ENCODE results near the gene PAX7.
A peak's percentile ranks its signal among the peaks of the same experiment; 100 is the strongest.
"Not testable (repeated sequence)": the region's sequence is repeated elsewhere in the genome, so short reads cannot be mapped to it uniquely, and the experiment has no call there.

Gene PAX7

DNA sequence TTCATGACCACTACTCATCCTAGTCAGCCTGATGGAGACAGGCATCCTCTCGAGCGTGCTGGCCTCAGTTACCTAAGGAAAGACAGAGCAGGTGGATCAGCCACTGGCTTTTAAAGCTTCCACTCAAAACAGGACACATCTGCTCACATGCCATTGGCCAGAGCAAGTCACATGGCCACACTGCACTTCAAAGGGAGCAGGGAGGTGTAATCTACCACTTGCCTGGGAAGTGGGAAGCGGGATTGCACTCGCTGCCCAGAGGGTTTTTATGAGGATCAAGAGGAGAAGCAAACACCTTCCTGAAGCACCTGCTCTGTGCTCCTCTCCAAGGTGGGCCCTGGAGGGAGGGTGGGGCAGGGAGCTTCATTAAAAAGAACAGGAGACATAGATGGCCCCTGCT lies 120.8 kb downstream of the PAX7 start:
- Mint-ChIP-seq H3K27ac (no peak overlapping the region), H3K4me1 (no peaks in the 10 kb centered on the region), H3K4me3 (no peak overlapping the region), H3K27me3 (peaks cover 19% of the 10 kb centered on the region), H3K9me3 (peaks cover 15% of the 10 kb centered on the region), H3K36me3 (no peaks in the 10 kb centered on the region)

DNA sequence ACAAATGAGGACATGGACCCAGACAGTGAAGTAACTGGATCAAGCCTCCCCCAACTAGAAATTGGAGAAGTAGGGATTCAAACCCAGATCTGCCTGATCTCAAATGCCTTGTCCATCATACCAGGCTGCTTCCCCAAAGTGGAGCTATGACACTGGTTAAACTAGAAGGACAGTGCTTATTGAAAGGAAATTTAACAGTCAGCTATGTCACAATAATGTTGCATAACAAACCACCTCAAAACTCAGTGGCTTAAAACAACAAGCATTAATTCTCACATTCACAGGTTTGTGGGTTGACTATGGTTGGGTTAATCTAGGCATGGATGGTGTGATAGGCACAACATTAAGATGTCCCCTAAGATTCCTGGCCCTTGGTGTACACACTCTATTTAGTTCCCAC lies 121.8 kb downstream of the PAX7 start:
- no peak overlapping the region for H3K4me3 Mint-ChIP-seq
- peaks cover 20% of the 10 kb centered on the region for H3K27me3 Mint-ChIP-seq

DNA sequence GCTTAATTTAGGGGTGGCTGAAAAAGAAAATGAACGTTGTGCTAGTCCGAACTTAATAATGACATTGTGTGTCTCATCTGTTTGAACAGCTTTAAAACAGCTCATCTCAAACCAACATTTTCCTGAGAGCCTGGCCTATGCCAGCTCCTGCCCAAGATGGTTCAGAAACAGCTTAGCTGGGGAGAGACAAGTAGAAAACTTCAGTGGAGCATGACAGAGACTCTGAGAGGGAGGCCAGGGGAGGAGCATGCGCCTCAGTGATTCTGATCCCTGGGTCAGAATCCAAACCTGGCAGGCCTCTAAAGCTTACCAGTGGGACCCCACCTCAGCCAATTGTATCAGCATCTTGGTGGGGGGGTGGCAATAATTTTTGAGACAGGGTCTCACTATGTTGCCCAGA lies 129.5 kb downstream of the PAX7 start:
- no peak overlapping the region for H3K4me3 Mint-ChIP-seq
- no peak overlapping the region for H3K27ac Mint-ChIP-seq
- H3K4me1 Mint-ChIP-seq, result no peaks in the 10 kb centered on the region
- H3K36me3 Mint-ChIP-seq, result no peaks in the 10 kb centered on the region
- H3K27me3 Mint-ChIP-seq, result peaks cover 23% of the 10 kb centered on the region
- peaks cover 7% of the 10 kb centered on the region for H3K9me3 Mint-ChIP-seq

More for the DNA sequence above, 121.8 kb downstream of the PAX7 start:
- H3K27ac Mint-ChIP-seq, result no peak overlapping the region
- no peaks in the 10 kb centered on the region for H3K4me1 Mint-ChIP-seq
- no peaks in the 10 kb centered on the region for H3K36me3 Mint-ChIP-seq
- peaks cover 15% of the 10 kb centered on the region for H3K9me3 Mint-ChIP-seq

DNA sequence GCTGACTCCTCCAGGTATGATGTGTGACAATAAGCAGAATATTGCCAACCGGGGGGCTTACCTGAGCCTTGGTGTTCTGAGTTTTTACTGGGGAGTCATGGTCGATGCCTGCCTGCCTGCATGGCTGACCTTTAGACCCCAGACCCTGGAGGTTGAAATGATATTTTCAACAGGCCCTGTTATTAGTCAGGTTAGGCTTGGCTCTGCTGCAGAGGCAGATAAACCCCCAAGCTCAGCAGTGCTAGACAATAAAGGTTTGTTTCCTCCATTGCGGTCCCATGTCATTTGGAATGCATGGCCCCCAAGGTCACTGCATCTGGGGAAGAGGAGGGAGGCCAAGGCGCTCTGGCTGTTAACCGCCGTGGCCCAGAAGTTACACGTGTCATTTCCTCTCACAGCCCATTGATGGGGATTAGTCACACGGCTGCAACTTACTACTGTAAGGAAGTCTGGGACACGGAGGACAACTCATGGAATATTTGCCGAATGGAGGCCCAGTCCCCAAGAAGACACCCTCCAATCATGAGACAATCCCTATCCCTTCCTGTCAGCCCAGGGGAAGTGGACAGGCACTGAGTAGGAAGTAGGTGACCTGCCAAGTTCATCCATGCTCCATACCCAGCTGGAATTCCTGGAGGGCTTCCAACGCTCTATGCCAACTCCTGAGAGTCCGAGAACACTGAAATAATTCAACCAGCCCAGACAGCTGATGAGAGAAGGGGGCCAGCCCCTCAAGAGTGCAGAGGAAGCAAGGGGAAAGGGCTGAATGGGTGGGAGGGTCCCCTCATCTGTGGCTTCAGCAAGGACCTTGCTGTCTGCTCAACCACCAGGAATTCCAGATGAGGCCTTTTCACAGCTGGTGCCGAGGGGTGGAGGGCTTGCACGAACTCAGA lies 131.5 kb downstream of the PAX7 start:
- no peaks in the 10 kb centered on the region for H3K4me1 Mint-ChIP-seq
- H3K36me3 Mint-ChIP-seq, result no peaks in the 10 kb centered on the region
- H3K27me3 Mint-ChIP-seq, result peaks cover 26% of the 10 kb centered on the region
- no peak overlapping the region for H3K27ac Mint-ChIP-seq
- H3K9me3 Mint-ChIP-seq, result no peaks in the 10 kb centered on the region
- H3K4me3 Mint-ChIP-seq, result no peak overlapping the region

DNA sequence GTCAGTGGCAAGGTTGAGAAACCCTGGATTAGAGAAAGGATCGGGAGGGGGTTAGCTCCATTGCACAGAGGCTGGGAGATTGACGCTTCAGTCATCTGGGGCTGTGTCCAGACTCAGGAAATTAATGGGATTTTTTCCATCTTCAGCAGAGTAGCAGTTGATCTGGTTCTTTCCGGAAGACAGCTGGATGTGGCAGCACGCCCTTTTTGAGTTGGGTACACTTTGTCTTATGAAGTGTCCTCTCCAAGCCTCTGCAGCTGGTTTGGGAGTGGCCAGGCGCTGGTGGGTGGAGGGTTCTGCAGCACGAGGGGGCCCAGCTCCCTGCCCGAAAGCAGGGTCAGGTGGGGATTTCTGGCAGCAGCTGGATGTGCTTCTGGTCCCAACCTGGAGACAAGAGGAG lies 133.7 kb downstream of the PAX7 start:
- Mint-ChIP-seq H3K27me3 (peaks cover 23% of the 10 kb centered on the region), H3K4me3 (no peak overlapping the region), H3K4me1 (no peaks in the 10 kb centered on the region), H3K27ac (no peak overlapping the region), H3K9me3 (no peaks in the 10 kb centered on the region), H3K36me3 (no peaks in the 10 kb centered on the region)

DNA sequence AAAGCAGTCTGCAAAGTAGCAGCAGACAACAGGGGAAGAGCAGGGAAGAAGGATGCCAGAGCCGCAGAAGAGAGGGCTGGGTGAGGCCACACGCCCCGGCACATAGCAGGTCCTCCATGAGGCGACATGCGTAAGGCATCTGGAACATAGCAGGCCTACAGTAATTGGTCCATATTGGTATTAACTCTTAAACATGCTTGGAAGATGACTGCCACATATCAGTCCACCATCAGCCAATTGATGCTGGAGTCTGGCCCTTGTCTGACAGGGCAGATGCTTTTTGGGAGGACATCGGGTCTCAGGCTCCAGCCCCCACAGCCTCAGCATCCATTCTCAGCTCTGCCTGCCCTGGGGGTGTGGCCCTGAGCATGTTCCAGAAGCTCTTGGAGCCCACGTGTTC lies 135.1 kb downstream of the PAX7 start:
- no peak overlapping the region for H3K4me3 Mint-ChIP-seq
- no peak overlapping the region for H3K27ac Mint-ChIP-seq
- H3K27me3 Mint-ChIP-seq, result peaks cover 30% of the 10 kb centered on the region
- H3K4me1 Mint-ChIP-seq, result no peaks in the 10 kb centered on the region
- H3K36me3 Mint-ChIP-seq, result no peaks in the 10 kb centered on the region
- H3K9me3 Mint-ChIP-seq, result no peaks in the 10 kb centered on the region

DNA sequence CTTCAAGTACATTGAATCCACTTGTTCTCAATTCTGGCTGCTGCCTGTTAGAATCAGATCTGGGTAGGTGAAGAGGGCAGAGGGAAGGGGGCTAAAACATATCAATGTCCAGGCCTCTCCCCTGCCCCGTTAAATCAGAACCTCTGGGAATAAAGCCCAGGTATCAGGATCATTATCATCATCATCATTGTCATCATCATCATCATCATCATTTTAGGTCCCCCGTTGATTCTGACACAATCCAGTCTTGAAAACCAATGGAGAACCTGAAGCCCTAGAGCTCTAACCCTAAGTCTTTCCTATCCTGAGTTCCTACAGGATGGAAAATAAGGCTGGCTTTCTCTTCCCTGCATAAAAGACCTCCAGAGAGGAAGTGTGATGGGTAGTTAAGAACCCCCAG lies 135.7 kb downstream of the PAX7 start:
- H3K27me3 Mint-ChIP-seq, result peaks cover 27% of the 10 kb centered on the region
- no peaks in the 10 kb centered on the region for H3K9me3 Mint-ChIP-seq
- H3K4me3 Mint-ChIP-seq, result no peak overlapping the region
- H3K27ac Mint-ChIP-seq, result no peak overlapping the region
- no peaks in the 10 kb centered on the region for H3K36me3 Mint-ChIP-seq
- no peaks in the 10 kb centered on the region for H3K4me1 Mint-ChIP-seq

DNA sequence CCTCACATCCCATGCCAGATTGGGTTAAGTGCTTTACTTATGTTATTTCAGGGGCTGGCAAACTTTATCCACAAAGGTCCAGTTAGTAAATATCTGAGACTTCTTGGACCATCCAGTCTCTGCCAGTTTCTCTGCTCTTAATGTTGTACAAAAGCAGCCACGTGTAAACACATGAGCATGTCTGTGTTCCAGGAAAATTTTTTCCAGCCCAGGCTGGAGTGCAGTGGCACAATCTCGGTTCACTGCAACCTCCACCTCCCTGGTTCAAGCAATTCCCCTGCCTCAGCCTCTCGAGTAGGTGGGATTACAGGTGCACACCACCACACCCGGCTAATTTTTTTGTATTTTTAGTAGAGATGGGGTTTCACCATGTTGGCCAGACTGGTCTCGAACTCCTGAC lies 136.9 kb downstream of the PAX7 start:
- peaks cover 25% of the 10 kb centered on the region for H3K27me3 Mint-ChIP-seq
- H3K27ac Mint-ChIP-seq, H3K36me3 Mint-ChIP-seq: not testable (repeated sequence)

DNA sequence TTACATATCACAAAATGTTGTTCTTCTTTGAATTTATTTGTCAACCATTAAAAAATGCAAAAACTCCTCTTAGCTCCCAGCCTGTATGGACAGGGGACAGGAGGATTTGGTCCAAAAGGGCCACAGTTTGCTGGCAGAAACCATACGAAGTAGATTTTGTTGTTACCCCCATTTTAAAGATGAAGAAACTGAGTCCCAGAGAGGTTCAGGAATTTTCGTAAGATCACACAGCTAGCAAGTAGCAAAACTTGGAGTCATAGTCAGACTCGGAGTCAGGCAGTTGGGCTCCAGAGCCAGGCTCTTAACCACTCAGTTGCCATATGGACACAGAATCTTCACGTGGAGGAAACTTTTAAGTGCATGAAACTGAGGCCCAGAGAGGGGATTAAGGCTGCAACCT lies 137.4 kb downstream of the PAX7 start:
- H3K9me3 Mint-ChIP-seq, result no peaks in the 10 kb centered on the region

More for the DNA sequence above, 136.9 kb downstream of the PAX7 start:
- not testable (repeated sequence) for H3K4me3 Mint-ChIP-seq, H3K9me3 Mint-ChIP-seq, H3K4me1 Mint-ChIP-seq

DNA sequence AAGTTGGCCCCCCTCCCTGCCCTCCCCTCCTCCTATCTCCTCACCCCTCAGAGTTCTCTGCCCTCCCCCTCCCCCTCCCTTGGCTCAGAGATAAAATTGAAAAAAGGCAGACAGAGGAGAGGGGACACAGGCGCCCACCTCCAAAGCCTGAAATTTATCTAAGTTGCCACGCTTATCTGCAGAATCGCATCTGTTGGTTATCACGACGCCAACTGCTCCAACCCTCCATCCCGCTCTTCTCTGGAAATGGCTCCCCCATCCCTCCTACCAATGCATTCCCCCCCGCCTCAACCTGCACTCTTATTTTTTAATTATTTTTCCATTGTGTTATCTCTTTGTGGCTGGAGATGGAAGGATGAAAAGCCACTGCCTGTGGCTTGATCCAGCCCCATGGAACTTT lies 138.5 kb downstream of the PAX7 start:
- no peak overlapping the region for H3K27ac Mint-ChIP-seq
- H3K4me1 Mint-ChIP-seq, result no peaks in the 10 kb centered on the region
- no peaks in the 10 kb centered on the region for H3K36me3 Mint-ChIP-seq
- H3K4me3 Mint-ChIP-seq, result no peak overlapping the region
- H3K27me3 Mint-ChIP-seq, result peaks cover 28% of the 10 kb centered on the region
- H3K9me3 Mint-ChIP-seq, result no peaks in the 10 kb centered on the region

More for the DNA sequence above, 137.4 kb downstream of the PAX7 start:
- Mint-ChIP-seq H3K36me3 (no peaks in the 10 kb centered on the region), H3K4me3 (no peak overlapping the region), H3K4me1 (no peaks in the 10 kb centered on the region), H3K27me3 (peaks cover 23% of the 10 kb centered on the region), H3K27ac (no peak overlapping the region)

DNA sequence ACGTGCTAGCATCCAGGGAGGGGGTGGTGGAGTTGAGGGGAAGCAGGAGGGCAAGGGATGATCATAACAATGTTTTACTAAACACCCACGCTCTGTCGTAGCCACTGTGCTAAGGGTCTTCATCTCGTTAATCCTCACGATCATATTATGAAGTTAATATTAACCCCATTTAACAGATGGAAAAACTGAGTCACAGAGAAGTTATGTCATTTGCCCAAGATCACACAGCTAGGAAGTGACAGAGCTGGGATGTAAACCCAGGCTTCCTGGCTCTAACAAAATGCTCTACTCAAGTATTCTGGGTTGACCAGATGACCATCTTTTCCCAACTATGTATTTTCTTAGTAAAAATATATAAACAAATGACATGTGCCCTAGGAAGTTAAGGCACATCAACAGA lies 140.2 kb downstream of the PAX7 start:
- no peaks in the 10 kb centered on the region for H3K4me1 Mint-ChIP-seq
- H3K27me3 Mint-ChIP-seq, result peaks cover 30% of the 10 kb centered on the region
- H3K4me3 Mint-ChIP-seq, result no peak overlapping the region
- H3K27ac Mint-ChIP-seq, result no peak overlapping the region
- no peaks in the 10 kb centered on the region for H3K9me3 Mint-ChIP-seq
- no peaks in the 10 kb centered on the region for H3K36me3 Mint-ChIP-seq

DNA sequence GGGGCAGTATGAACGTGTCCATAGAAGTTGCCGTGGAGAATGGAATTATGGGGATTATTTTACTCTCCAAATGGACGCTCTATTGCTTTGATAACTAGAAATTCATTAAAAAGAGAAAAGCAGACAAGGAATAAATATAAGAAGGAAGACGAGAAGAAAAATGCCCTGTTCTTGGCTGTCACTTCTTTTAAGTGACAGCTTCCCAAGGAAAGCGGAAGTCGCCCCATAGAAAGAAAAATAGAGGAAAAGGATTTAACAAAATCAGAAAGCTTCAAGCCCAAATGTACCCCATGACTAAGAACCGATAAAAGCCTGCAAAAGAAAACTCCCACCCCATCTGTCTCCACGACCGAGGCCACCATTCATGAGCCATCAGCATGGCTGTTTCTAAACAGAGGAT lies 143.1 kb downstream of the PAX7 start:
- H3K4me3 Mint-ChIP-seq, result no peak overlapping the region
- H3K27ac Mint-ChIP-seq, result peak overlapping the region; percentile 43
- peaks cover 33% of the 10 kb centered on the region for H3K27me3 Mint-ChIP-seq
- no peaks in the 10 kb centered on the region for H3K9me3 Mint-ChIP-seq
- no peaks in the 10 kb centered on the region for H3K36me3 Mint-ChIP-seq
- no peaks in the 10 kb centered on the region for H3K4me1 Mint-ChIP-seq

DNA sequence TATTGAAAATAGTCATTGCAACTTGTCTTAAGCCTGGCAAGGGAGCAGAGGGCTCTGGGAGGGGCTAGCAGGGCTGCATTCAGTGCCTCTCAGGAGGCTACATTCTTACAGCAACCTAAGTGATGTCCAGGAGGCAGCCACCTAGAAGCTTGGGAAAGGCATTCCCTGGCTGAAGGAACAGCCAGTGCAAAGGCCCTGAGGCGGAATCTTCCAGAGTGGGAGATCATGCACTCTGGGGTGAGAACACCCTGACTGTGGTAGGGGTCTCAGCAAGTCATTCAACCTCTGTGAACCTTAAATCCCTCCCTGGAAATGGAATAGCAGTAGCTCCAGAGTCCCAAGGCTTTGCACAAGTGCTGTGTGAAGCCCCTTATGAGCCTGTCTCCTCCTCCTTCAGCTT lies 144.7 kb downstream of the PAX7 start:
- Mint-ChIP-seq H3K9me3 (no peaks in the 10 kb centered on the region), H3K27ac (no peak overlapping the region), H3K27me3 (peaks cover 26% of the 10 kb centered on the region), H3K4me3 (no peak overlapping the region), H3K4me1 (no peaks in the 10 kb centered on the region), H3K36me3 (no peaks in the 10 kb centered on the region)

DNA sequence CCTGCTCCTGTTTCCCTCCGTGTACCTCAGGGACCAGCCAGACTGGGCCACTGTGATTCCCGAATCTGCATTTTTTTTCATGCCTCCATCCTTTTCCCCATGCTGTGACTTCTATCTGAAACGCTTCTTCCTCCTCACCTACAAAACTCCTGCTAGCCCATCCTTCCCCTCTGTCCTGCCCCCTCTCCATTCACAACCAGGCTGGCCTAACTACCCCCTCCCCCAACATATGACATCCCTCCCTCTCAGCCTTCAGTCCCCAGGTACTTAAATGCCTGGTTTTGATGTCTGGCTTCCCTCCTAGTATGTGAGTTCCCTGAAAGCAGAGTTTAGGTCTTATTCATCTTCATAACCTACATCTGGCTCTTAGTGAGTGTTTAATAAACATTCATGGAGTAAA lies 146.1 kb downstream of the PAX7 start:
- no peak overlapping the region for H3K27ac Mint-ChIP-seq
- no peaks in the 10 kb centered on the region for H3K4me1 Mint-ChIP-seq
- H3K27me3 Mint-ChIP-seq, result peaks cover 27% of the 10 kb centered on the region
- no peaks in the 10 kb centered on the region for H3K9me3 Mint-ChIP-seq
- H3K36me3 Mint-ChIP-seq, result no peaks in the 10 kb centered on the region
- H3K4me3 Mint-ChIP-seq, result no peak overlapping the region

DNA sequence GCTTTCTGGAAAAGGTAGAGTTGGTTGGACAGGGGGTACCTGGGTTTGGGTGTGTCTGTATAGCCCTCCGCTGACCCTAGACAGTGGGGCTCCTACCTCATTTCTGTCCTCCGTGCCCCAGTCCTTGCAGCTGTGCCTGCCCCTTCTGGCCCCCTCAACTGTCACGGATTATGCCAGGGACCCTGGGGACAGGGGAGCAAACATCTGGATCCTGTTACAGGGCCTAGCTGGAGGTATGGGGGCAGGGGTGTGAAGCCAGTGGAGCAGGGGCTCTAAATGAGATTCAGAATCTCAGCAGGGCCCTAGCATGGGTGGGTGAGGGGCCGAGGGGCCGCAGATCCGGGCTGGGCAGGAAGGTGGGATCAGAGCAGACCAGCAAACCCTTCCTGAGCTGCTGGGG lies 147.8 kb downstream of the PAX7 start:
- Mint-ChIP-seq H3K4me3 (no peak overlapping the region), H3K4me1 (no peaks in the 10 kb centered on the region), H3K27ac (no peak overlapping the region), H3K9me3 (no peaks in the 10 kb centered on the region), H3K36me3 (no peaks in the 10 kb centered on the region), H3K27me3 (peaks cover 25% of the 10 kb centered on the region)

DNA sequence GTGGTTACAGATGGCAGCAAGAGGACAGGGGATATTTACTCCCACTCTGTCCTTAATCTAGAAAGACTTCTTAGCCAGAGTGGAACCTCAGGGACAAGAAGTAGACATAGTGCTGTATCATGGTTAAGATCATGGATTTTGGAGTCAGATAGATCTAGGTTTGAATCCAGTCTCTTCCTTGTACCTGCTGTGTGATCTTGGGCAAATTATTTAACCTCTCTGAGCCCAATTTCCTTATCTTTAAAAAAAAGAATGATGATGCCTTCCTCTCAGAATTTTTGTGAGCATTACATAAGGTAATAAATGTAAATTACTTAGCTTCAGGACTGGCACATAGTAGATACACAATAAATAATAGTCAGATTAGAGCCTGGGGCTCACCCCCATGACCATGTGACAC lies 150.4 kb downstream of the PAX7 start:
- Mint-ChIP-seq H3K4me3 (no peak overlapping the region), H3K36me3 (no peaks in the 10 kb centered on the region), H3K27me3 (peaks cover 24% of the 10 kb centered on the region), H3K9me3 (no peaks in the 10 kb centered on the region), H3K27ac (no peak overlapping the region), H3K4me1 (no peaks in the 10 kb centered on the region)

Data from activated naive CD4-positive, alpha-beta T cell treated with anti-CD3 and anti-CD28 coated beads, Interleukin-2, amount 50 U/mL, for 24 hours (primary cell).